DND-41 (cell line): ENCODE measurements around the gene STARD13.

Experiments
- ATAC-seq: fragments of 200-7000 bp; cut with Tn5 transposase; 3 replicates; pipeline ENCODE4 v1.9.1; 2021; ENCODE audit warnings: low read depth; ENCODE audit not compliant: insufficient read depth
- DNase-seq: peaks from one replicate; pipeline ENCODE4 v3.0.0-alpha.2; 2020
- H2AFZ ChIP-seq: 2 replicates; pipeline ENCODE4 v1.6.0; 2012; ENCODE audit warnings: low read depth, low read length
- H3K27ac ChIP-seq: 2 replicates; pipeline ENCODE4 v1.5.1; 2012; ENCODE audit warnings: low read length, inconsistent platforms
- H3K27me3 ChIP-seq: fragments of 200-600 bp; sonication (generic); 2 replicates; pipeline ENCODE4 v1.6.0; 2012; ENCODE audit warnings: low read length, mild to moderate bottlenecking, inconsistent platforms; ENCODE audit not compliant: insufficient read depth, poor library complexity
- H3K36me3 ChIP-seq: 2 replicates; pipeline ENCODE4 v1.5.1; 2012; ENCODE audit warnings: low read length, inconsistent platforms; ENCODE audit not compliant: insufficient read depth
- H3K4me1 ChIP-seq: 2 replicates; pipeline ENCODE4 v1.5.1; 2012; ENCODE audit warnings: mild to moderate bottlenecking, low read length; ENCODE audit not compliant: insufficient read depth
- H3K4me2 ChIP-seq: 2 replicates; pipeline ENCODE4 v1.6.0; 2012; ENCODE audit warnings: mild to moderate bottlenecking, moderate library complexity, low read length, inconsistent platforms; ENCODE audit not compliant: insufficient read depth
- H3K4me3 ChIP-seq, 2 experiments: fragments of 200-600 bp in 1 of 2; shearing (Covaris generic) in 1 of 2; 2 replicates each; pipeline ENCODE4 v1.5.1; 2012 to 2016; ENCODE audit warnings: inconsistent platforms in 2 of 2, low read length in 2 of 2, mild to moderate bottlenecking in 2 of 2, low read depth in 1 of 2, moderate library complexity in 1 of 2
- H3K79me2 ChIP-seq: 2 replicates; pipeline ENCODE4 v1.6.0; 2012; ENCODE audit warnings: low read length, inconsistent platforms; ENCODE audit not compliant: insufficient read depth
- H3K9ac ChIP-seq: 2 replicates; pipeline ENCODE4 v1.6.0; 2012; ENCODE audit warnings: low read depth, mild to moderate bottlenecking, inconsistent platforms, low read length, moderate library complexity
- H3K9me3 ChIP-seq: 2 replicates; pipeline ENCODE4 v1.5.1; 2012; ENCODE audit warnings: low read length, moderate library complexity, mild to moderate bottlenecking, inconsistent platforms; ENCODE audit not compliant: insufficient read depth, severe bottlenecking
- H4K20me1 ChIP-seq: 2 replicates; pipeline ENCODE4 v1.6.0; 2012; ENCODE audit warnings: low read length; ENCODE audit not compliant: insufficient read depth
- CTCF ChIP-seq: IDR thresholded peaks from 2 replicates; pipeline ENCODE4 v1.5.1; 2012; ENCODE audit warnings: borderline replicate concordance, low read length, moderate library complexity, mild to moderate bottlenecking; ENCODE audit not compliant: poor library complexity, severe bottlenecking; ENCODE audit errors: extremely low read depth
- EZH2 ChIP-seq: IDR thresholded peaks from 3 replicates; pipeline ENCODE4 v1.6.1; 2012; ENCODE audit warnings: borderline replicate concordance, low read depth, mild to moderate bottlenecking, moderate library complexity, low read length, inconsistent platforms; ENCODE audit not compliant: severe bottlenecking

STARD13 gene

GRCh38 chr13:33103457-33103856 lies 182.1 kb downstream of the STARD13 start:
- no peaks in the 10 kb centered on the region for H3K27me3 ChIP-seq
- H3K36me3 ChIP-seq = no peaks in the 10 kb centered on the region
- H2AFZ ChIP-seq = no peak overlapping the region
- H3K9me3 ChIP-seq = no peaks in the 10 kb centered on the region
- TF ChIP-seq EZH2 = no peak
- TF ChIP-seq CTCF = no peak
- no peaks in the 10 kb centered on the region for H3K79me2 ChIP-seq
- ATAC-seq = no peak
- no peak overlapping the region for H3K27ac ChIP-seq
- no peak for DNase-seq
- no peak overlapping the region for H3K9ac ChIP-seq
- no peak overlapping the region for H3K4me3 ChIP-seq
- no peak overlapping the region for H3K4me2 ChIP-seq
- H4K20me1 ChIP-seq = no peaks in the 10 kb centered on the region
- H3K4me1 ChIP-seq = no peaks in the 10 kb centered on the region

- H3K27me3 ChIP-seq = no peaks in the 10 kb centered on the region
- no peak overlapping the region for H3K4me2 ChIP-seq
- no peaks in the 10 kb centered on the region for H3K9me3 ChIP-seq
- no peaks in the 10 kb centered on the region for H3K4me1 ChIP-seq
- TF ChIP-seq EZH2 = no peak
- TF ChIP-seq CTCF = no peak
- no peak overlapping the region for H3K4me3 ChIP-seq
- no peak overlapping the region for H2AFZ ChIP-seq
- ATAC-seq = no peak
- H4K20me1 ChIP-seq = no peaks in the 10 kb centered on the region
- H3K27ac ChIP-seq = no peak overlapping the region
- no peak overlapping the region for H3K9ac ChIP-seq
- DNase-seq = no peak
- no peaks in the 10 kb centered on the region for H3K36me3 ChIP-seq
- H3K79me2 ChIP-seq = no peaks in the 10 kb centered on the region
These were observed 183.7 kb downstream of the STARD13 start for GRCh38 chr13:33101835-33102234.

- H4K20me1 ChIP-seq = no peaks in the 10 kb centered on the region
- no peak overlapping the region for H2AFZ ChIP-seq
- H3K9me3 ChIP-seq = no peaks in the 10 kb centered on the region
- H3K4me3 ChIP-seq = no peak overlapping the region
- H3K27ac ChIP-seq = no peak overlapping the region
- no peaks in the 10 kb centered on the region for H3K36me3 ChIP-seq
- H3K9ac ChIP-seq = no peak overlapping the region
- H3K4me1 ChIP-seq = no peaks in the 10 kb centered on the region
- no peak overlapping the region for H3K4me2 ChIP-seq
- no peaks in the 10 kb centered on the region for H3K79me2 ChIP-seq
- no peaks in the 10 kb centered on the region for H3K27me3 ChIP-seq
- DNase-seq (no peak), ATAC-seq (no peak)
- TF ChIP-seq CTCF = no peak
- no peak for TF ChIP-seq EZH2
These were observed 184.7 kb downstream of the STARD13 start for GRCh38 chr13:33100886-33101285.

- Histone ChIP-seq H3K27ac (no peak overlapping the region), H3K79me2 (no peaks in the 10 kb centered on the region), H3K36me3 (no peaks in the 10 kb centered on the region), H3K4me2 (no peak overlapping the region), H4K20me1 (no peaks in the 10 kb centered on the region), H3K9me3 (no peaks in the 10 kb centered on the region), H3K4me3 (no peak overlapping the region), H3K27me3 (no peaks in the 10 kb centered on the region), H3K4me1 (no peaks in the 10 kb centered on the region), H3K9ac (no peak overlapping the region), H2AFZ (no peak overlapping the region)
- ATAC-seq (no peak), DNase-seq (no peak)
- no peak for TF ChIP-seq EZH2
- no peak for TF ChIP-seq CTCF
These were observed 185.7 kb downstream of the STARD13 start for GRCh38 chr13:33099860-33100259.
